Hepatocyte (in vitro differentiated cells): Measurements from ENCODE around the gene ZNF267. TPM values are rescaled to one million over a fixed set of nuclear protein-coding genes. Genes with fewer than 3 reads are reported as not detected.
"Not testable (repeated sequence)": the region's sequence is repeated elsewhere in the genome, so short reads cannot be mapped to it uniquely, and the experiment has no call there.

ENCODE experiments used
- DNase-seq: peaks from one replicate; pipeline ENCODE4 v3.0.0-alpha.2; 2016; ENCODE audit warnings: low spot score
- H2AFZ ChIP-seq: fragments of 200-600 bp; sonication (generic); 2 replicates; pipeline ENCODE4 v1.6.0; 2016; ENCODE audit warnings: antibody characterized with exemption, mild to moderate bottlenecking
- H3K27ac ChIP-seq: fragments of 200-600 bp; sonication (generic); 2 replicates; pipeline ENCODE4 v1.5.1; 2016; ENCODE audit warnings: mild to moderate bottlenecking
- H3K27me3 ChIP-seq: fragments of 200-600 bp; sonication (generic); 2 replicates; pipeline ENCODE4 v1.6.1; 2016
- H3K36me3 ChIP-seq: fragments of 200-600 bp; sonication (generic); replicated peaks from 2 replicates; pipeline ENCODE4 v1.5.1; 2016; ENCODE audit warnings: low read depth; ENCODE audit not compliant: insufficient read depth
- H3K4me1 ChIP-seq: fragments of 200-600 bp; sonication (generic); 2 replicates; pipeline ENCODE4 v1.5.1; 2016; ENCODE audit warnings: mild to moderate bottlenecking, moderate library complexity; ENCODE audit not compliant: insufficient read depth
- H3K4me2 ChIP-seq: fragments of 200-600 bp; sonication (generic); 2 replicates; pipeline ENCODE4 v1.6.0; 2016
- H3K4me3 ChIP-seq: fragments of 200-600 bp; sonication (generic); 2 replicates; pipeline ENCODE4 v1.5.1; 2016; ENCODE audit warnings: mild to moderate bottlenecking
- H3K79me2 ChIP-seq: fragments of 200-600 bp; sonication (generic); 2 replicates; pipeline ENCODE4 v1.6.0; 2017; ENCODE audit warnings: mild to moderate bottlenecking
- H3K9me2 ChIP-seq: fragments of 200-600 bp; sonication (generic); replicated peaks from 2 replicates; pipeline ENCODE4 v1.6.0; 2017; ENCODE audit warnings: mild to moderate bottlenecking; ENCODE audit not compliant: insufficient read depth
- H3K9me3 ChIP-seq: fragments of 200-600 bp; sonication (generic); 2 replicates; pipeline ENCODE4 v1.5.1; 2016; ENCODE audit warnings: low read depth, mild to moderate bottlenecking
- H4K20me1 ChIP-seq: fragments of 200-600 bp; sonication (generic); 2 replicates; pipeline ENCODE4 v1.6.0; 2016; ENCODE audit warnings: mild to moderate bottlenecking; ENCODE audit not compliant: insufficient read depth, poor library complexity, severe bottlenecking
- EZH2 ChIP-seq: fragments of 200-600 bp; sonication (generic); IDR thresholded peaks from 2 replicates; pipeline ENCODE4 v1.6.1; 2016; ENCODE audit warnings: antibody characterized with exemption, mild to moderate bottlenecking, borderline replicate concordance
- EZH2phosphoT487 ChIP-seq: fragments of 200-600 bp; sonication (generic); IDR thresholded peaks from one replicate; pipeline ENCODE4 v1.6.1; 2018; ENCODE audit warnings: antibody characterized with exemption, mild to moderate bottlenecking, low read depth, moderate library complexity; ENCODE audit not compliant: unreplicated experiment, severe bottlenecking
- WGBS: methylation state at CpG from one replicate; pipeline ENCODE4 v1.1.6; 2016; ENCODE audit warnings: low lambda C conversion rate; ENCODE audit errors: missing lambda C conversion rate; 5-methylcytosine and 5-hydroxymethylcytosine counted together
- polyA plus RNA-seq: library from polyadenylated mRNA; unstranded; fragments of >200 nt; fragmentation: Nextera tagmentation; extraction: Ambion mirVana; gene quantifications from 2 replicates; pipeline ENCODE4 v1.2.1, GENCODE V29; 2016
- total RNA-seq: library from RNA; depleted of rRNA; stranded (reverse); fragments of >200 nt; gene quantifications from 2 replicates; pipeline ENCODE4 v1.2.3, GENCODE V29; 2014
- TF ChIP-seq, protein P1 (sequence below): fragments of 200-600 bp; sonication (generic); IDR thresholded peaks from 2 replicates; pipeline ENCODE4 v1.5.1; 2016; ENCODE audit warnings: antibody characterized with exemption, mild to moderate bottlenecking; ENCODE audit not compliant: poor library complexity

The ZNF267 gene
- 14.6 and 18.2 TPM in 2 replicates for total RNA-seq
- polyA plus RNA-seq, result 5.5 and 6.4 TPM in 2 replicates

DNA sequence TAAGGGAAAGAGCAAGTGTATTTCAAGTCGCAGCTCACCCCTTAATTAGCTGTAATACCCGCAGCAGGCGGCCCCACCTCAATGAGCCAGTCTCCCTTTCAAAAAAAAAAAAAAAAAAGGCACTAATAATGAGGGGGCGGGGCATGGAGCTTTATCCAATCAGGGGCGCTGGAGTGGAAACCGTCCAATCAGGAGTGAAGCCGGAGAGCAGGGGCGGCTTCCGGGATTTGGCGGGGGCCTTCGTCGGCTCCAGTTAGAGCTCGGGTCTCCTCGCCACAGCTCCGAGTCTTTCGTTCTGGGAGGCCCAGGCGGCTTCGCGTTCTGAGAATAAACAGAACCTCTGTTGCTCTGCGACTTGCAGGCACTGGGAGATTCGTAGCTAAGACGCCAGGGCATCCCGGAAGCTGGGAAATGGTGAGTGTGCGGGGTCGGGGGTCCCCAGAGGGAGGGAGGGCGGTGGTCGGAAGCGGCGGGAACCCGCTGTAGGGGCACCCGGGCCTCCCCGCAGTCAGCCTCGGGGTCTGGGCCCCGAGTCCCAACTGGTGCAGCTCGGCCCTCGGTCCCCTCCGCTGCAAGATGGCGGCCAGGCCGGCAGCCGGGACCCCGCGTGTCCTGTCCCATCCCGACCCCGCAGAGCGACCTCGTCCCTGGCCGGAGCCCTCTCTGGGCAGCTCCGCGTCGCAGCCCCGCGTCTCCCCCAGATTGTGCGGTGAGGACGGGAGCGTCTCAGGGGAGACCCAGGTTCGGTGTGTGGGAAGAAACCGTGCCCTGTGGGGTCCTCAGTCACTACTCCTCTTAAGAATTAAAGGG, at the start of gene ZNF267:
Gene ZNF267 (plus strand): TSS at position 252 of the 810 bp plus-strand sequence. CDS start 160 bp downstream, at position 412.
- TF ChIP-seq EZH2phosphoT487 (no peak), EZH2 (no peak)
- TF ChIP-seq, protein P1, sequence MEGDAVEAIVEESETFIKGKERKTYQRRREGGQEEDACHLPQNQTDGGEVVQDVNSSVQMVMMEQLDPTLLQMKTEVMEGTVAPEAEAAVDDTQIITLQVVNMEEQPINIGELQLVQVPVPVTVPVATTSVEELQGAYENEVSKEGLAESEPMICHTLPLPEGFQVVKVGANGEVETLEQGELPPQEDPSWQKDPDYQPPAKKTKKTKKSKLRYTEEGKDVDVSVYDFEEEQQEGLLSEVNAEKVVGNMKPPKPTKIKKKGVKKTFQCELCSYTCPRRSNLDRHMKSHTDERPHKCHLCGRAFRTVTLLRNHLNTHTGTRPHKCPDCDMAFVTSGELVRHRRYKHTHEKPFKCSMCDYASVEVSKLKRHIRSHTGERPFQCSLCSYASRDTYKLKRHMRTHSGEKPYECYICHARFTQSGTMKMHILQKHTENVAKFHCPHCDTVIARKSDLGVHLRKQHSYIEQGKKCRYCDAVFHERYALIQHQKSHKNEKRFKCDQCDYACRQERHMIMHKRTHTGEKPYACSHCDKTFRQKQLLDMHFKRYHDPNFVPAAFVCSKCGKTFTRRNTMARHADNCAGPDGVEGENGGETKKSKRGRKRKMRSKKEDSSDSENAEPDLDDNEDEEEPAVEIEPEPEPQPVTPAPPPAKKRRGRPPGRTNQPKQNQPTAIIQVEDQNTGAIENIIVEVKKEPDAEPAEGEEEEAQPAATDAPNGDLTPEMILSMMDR, result no peak
- Histone ChIP-seq H3K27me3 (no peaks in the 10 kb centered on the region), H3K36me3 (no peaks in the 10 kb centered on the region), H3K4me3 (peak within 1 kb of the TSS; percentile 93), H2AFZ (peak within 1 kb of the TSS; percentile 70), H4K20me1 (peaks cover 3% of the 10 kb centered on the region), H3K79me2 (peaks cover 44% of the 10 kb centered on the region), H3K4me1 (peaks cover 31% of the 10 kb centered on the region), H3K9me2 (no peaks in the 10 kb centered on the region), H3K4me2 (peak within 1 kb of the TSS; percentile 85), H3K27ac (peak within 1 kb of the TSS; percentile 98), H3K9me3 (no peaks in the 10 kb centered on the region)
- 1% methylated on average over 45 of the region's 57 CpGs for WGBS
- DNase-seq, result peak; percentile 97

DNA sequence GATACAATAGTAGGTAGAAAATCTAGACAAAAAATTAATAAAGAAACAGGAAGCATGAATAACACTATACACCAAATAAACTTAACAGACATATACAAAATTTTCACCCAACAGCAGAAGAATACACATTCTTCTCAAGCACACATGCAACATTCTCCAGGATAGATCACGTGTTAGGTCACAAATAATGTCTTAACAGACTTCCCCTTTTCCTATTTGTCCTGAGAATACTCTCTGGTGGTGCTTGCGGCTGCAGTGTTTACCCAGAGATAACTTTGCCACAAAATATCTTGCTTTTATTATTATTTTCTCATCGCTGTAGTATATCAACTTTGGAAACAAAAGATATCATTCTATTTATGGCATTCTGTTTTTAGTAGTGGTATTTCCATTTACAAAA, 40.6 kb upstream of the ZNF267 start:
- Histone ChIP-seq H3K27me3 (no peaks in the 10 kb centered on the region), H3K4me1 (no peaks in the 10 kb centered on the region)

DNA sequence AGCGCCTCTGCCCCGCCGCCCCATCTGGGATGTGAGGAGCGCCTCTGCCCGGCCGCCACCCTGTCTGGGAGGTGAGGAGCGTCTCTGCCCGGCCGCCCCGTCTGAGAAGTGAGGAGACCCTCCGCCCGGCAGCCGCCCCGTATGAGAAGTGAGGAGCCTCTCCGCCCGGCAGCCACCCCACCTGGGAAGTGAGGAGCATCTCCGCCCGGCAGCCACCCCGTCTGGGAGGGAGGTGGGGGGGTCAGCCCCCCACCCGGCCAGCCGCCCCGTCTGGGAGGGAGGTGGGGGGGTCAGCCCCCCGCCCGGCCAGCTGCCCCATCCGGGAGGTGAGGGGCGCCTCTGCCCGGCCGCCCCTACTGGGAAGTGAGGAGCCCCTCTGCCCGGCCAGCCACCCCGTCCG, 37.2 kb upstream of the ZNF267 start:
- DNase-seq, H3K4me3 ChIP-seq, H3K4me2 ChIP-seq, H3K79me2 ChIP-seq, H3K4me1 ChIP-seq, H3K9me3 ChIP-seq, H4K20me1 ChIP-seq, H3K27ac ChIP-seq, H2AFZ ChIP-seq, H3K36me3 ChIP-seq, H3K27me3 ChIP-seq, H3K9me2 ChIP-seq: not testable (repeated sequence)
- no CpG with 5 or more reads among the region's 31 CpGs for WGBS

More for the DNA sequence above, 40.6 kb upstream of the ZNF267 start:
- Histone ChIP-seq H3K4me3 (no peak overlapping the region), H3K79me2 (no peaks in the 10 kb centered on the region), H3K27ac (no peak overlapping the region), H3K4me2 (no peak overlapping the region), H4K20me1 (no peaks in the 10 kb centered on the region), H3K9me3 (no peaks in the 10 kb centered on the region), H3K9me2 (no peaks in the 10 kb centered on the region), H3K36me3 (no peaks in the 10 kb centered on the region), H2AFZ (no peak overlapping the region)
- TF ChIP-seq, protein P1, result no peak
- no peak for TF ChIP-seq EZH2phosphoT487
- no peak for TF ChIP-seq EZH2
- DNase-seq, result no peak
- WGBS, result 51% methylated on average over 3 of the region's 3 CpGs

DNA sequence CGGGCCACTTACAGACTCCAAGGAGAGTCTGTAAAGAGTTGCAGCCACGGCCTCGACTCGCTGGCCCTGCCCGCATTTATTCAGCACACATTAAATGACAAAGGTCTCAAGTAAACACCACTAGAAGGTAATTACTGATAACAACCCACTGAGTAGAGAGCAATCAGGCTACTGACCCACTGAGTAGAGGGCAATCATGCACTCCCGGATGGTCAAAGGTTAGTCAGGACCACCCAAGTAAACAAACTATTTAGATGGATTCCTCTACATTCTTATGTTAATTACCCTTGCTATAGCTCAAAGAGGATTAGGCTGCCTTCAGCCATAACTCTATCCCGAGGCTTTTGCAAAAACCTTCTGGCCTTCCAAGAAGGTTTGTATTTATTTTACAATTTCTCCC, 30.7 kb upstream of the ZNF267 start:
- H3K27me3 ChIP-seq, result no peaks in the 10 kb centered on the region
- no peak for DNase-seq
- H3K9me3 ChIP-seq, result no peaks in the 10 kb centered on the region
- H3K36me3 ChIP-seq, result no peaks in the 10 kb centered on the region
- no peak overlapping the region for H2AFZ ChIP-seq
- H3K4me3 ChIP-seq, result no peak overlapping the region
- no peaks in the 10 kb centered on the region for H3K79me2 ChIP-seq
- no peak overlapping the region for H3K4me2 ChIP-seq
- H4K20me1 ChIP-seq, result no peaks in the 10 kb centered on the region
- H3K9me2 ChIP-seq, result no peaks in the 10 kb centered on the region
- no peaks in the 10 kb centered on the region for H3K4me1 ChIP-seq
- TF ChIP-seq, protein P1, result no peak
- no peak for TF ChIP-seq EZH2phosphoT487
- no peak for TF ChIP-seq EZH2
- no peak overlapping the region for H3K27ac ChIP-seq
- WGBS, result 73% methylated on average over 7 of the region's 7 CpGs

DNA sequence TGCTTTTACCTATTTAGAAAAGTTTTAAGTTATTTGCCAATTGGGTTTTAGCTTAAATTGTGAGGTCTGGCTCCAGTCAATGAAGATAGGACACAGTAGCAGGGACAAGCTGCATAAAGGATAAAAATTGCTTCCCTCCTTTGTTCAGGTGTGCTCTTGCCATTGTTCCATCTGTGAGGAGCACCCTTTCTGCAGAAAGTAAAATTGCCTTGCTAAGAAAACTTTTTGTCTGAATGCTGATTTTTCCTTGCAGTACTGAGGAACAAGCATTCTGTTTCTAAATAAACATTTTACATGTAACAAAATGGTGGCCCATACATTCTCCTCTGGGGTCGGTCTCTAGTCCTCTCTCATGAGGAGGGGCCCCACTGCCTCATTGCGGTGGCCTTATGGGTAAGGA, 25.0 kb upstream of the ZNF267 start:
- not testable (repeated sequence) for H3K79me2 ChIP-seq, H3K27ac ChIP-seq, H3K9me2 ChIP-seq, H2AFZ ChIP-seq, H3K9me3 ChIP-seq, DNase-seq, H3K4me2 ChIP-seq, H3K4me3 ChIP-seq, H4K20me1 ChIP-seq, H3K27me3 ChIP-seq, H3K4me1 ChIP-seq, H3K36me3 ChIP-seq
- WGBS, result 90% methylated on average over 2 of the region's 2 CpGs
